Activated CD8-positive, alpha-beta T cell treated with anti-CD3 and anti-CD28 coated beads for 36 hours (primary cell): ENCODE results near the gene CACNG4. TPM values are rescaled to one million over a fixed set of nuclear protein-coding genes. Genes with fewer than 3 reads are reported as not detected.

Source experiments
- ATAC-seq: fragments of 200-7000 bp; cut with Tn5 transposase; one replicate; pipeline ENCODE4 v1.10.0; 2021; ENCODE audit warnings: mild to moderate bottlenecking, moderate library complexity
- CTCF ChIA-PET: fragments of 350-600 bp; sonication (Branson Sonifier 250); formaldehyde crosslinking; loops from one replicate; lab custom pipeline; 2021; ENCODE audit warnings: antibody characterized with exemption; lab: Charles Lee
- POLR2A ChIA-PET: fragments of 350-600 bp; sonication (Branson Sonifier 250); formaldehyde crosslinking; loops from one replicate; lab custom pipeline; 2021; ENCODE audit warnings: antibody characterized with exemption; lab: Charles Lee
- DNase-seq: peaks from one replicate; pipeline ENCODE4 v3.0.0-alpha.2; 2020
- H3K27ac Mint-ChIP-seq: one replicate; pipeline ENCODE4 v1.8.0; 2021; ENCODE audit warnings: mild to moderate bottlenecking, mixed read lengths
- H3K27me3 Mint-ChIP-seq: one replicate; pipeline ENCODE4 v1.8.0; 2021; ENCODE audit warnings: mixed read lengths
- H3K36me3 Mint-ChIP-seq: one replicate; pipeline ENCODE4 v1.8.0; 2021; ENCODE audit warnings: low read depth, mixed read lengths
- H3K4me1 Mint-ChIP-seq: one replicate; pipeline ENCODE4 v1.8.0; 2021; ENCODE audit warnings: low read depth, mixed read lengths
- H3K4me3 Mint-ChIP-seq: one replicate; pipeline ENCODE4 v1.8.0; 2021; ENCODE audit warnings: mild to moderate bottlenecking, moderate library complexity, mixed read lengths
- H3K9me3 Mint-ChIP-seq: one replicate; pipeline ENCODE4 v1.8.0; 2021; ENCODE audit warnings: mixed read lengths
- CTCF ChIP-seq: fragments of 200-600 bp; IDR thresholded peaks from one replicate; pipeline ENCODE4 v1.8.0; 2022; ENCODE audit warnings: antibody characterized with exemption, mild to moderate bottlenecking
- intact Hi-C: fragments of 100-400 bp; cut with micrococcal nuclease; formaldehyde crosslinking; loops from one replicate; pipeline ENCODE4 v1.10.0; 2022
- total RNA-seq, 2 experiments: library from RNA; stranded (reverse); gene quantifications; one replicate each; pipeline ENCODE4 v1.2.3, GENCODE V29; 2021

CACNG4 gene
- total RNA-seq, 2 experiments from 2014 or later: not detected

DNA sequence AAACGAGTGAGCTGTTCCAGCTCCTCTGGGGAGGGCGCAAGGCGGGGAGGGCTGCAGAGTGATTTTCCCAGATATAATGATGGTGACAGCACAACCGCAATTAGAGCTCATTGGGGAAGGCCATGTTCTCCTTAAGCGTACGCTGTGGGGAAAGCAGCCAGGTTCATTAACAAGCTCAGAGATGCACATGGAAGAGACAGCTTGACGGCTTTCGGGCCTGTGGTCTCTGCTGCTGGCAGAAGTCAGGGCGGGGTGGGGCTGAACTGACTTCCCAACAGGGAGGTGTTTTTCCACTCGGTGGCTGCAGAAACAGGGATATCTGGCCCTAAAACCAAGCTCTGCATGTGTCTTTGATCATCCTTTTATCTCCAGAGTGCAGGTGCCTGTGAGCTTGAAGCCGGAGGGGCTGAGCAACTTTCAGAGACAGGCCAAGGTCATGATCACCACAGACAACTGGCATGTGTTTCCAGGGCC, 55.8 kb downstream of the CACNG4 start:
- H3K27me3 Mint-ChIP-seq: no peaks in the 10 kb centered on the region
- ATAC-seq (no peak), DNase-seq (no peak)
- H3K4me1 Mint-ChIP-seq: no peaks in the 10 kb centered on the region
- POLR2A ChIA-PET: interaction anchor here (1.4 kb wide), 1 partner anchor 10 kb away, joined by 3 read pairs; no protein-coding TSS in a partner anchor
- intact Hi-C loops: no loop called here
- H3K4me3 Mint-ChIP-seq: no peak overlapping the region
- no peak for TF ChIP-seq CTCF
- H3K27ac Mint-ChIP-seq: no peak overlapping the region
- no peaks in the 10 kb centered on the region for H3K36me3 Mint-ChIP-seq
- H3K9me3 Mint-ChIP-seq: no peaks in the 10 kb centered on the region
- CTCF ChIA-PET: no interaction called here

DNA sequence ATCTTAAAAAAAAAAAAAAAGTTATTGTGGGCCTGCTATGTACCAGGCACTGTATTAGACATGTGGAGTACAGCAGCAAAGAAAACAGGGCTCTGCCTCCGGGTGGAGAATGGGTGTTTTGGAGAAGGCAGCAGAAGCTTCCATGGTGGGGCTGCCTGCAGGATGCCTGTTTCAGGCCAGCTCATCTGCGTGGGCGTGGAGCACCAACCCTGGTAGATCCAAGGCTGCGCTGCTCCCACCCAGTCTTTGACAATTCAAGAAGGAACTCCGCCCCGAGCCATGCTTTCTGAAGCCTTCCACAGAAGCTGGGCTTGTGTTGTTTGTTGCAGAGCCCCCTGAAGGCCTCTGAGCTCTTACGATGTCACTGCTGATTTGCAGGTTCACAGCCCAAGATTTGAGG, 56.7 kb downstream of the CACNG4 start:
- H3K36me3 Mint-ChIP-seq: no peaks in the 10 kb centered on the region
- no peaks in the 10 kb centered on the region for H3K4me1 Mint-ChIP-seq
- ChIA-PET CTCF (no interaction called here), POLR2A (interaction anchor here (1.4 kb wide), 1 partner anchor 10 kb away, joined by 3 read pairs; no protein-coding TSS in a partner anchor)
- no peaks in the 10 kb centered on the region for H3K9me3 Mint-ChIP-seq
- peak; percentile 22 for DNase-seq
- no peaks in the 10 kb centered on the region for H3K27me3 Mint-ChIP-seq
- no peak for TF ChIP-seq CTCF
- H3K27ac Mint-ChIP-seq: no peak overlapping the region
- ATAC-seq: no peak
- no peak overlapping the region for H3K4me3 Mint-ChIP-seq
- intact Hi-C loops: no loop called here

- TF ChIP-seq CTCF: no peak
- DNase-seq (no peak), ATAC-seq (no peak)
- ChIA-PET POLR2A (no interaction called here), CTCF (no interaction called here)
- no peak overlapping the region for H3K4me3 Mint-ChIP-seq
- no peak overlapping the region for H3K27ac Mint-ChIP-seq
- no peaks in the 10 kb centered on the region for H3K4me1 Mint-ChIP-seq
- no peaks in the 10 kb centered on the region for H3K36me3 Mint-ChIP-seq
- intact Hi-C loops: no loop called here
- no peaks in the 10 kb centered on the region for H3K27me3 Mint-ChIP-seq
- no peaks in the 10 kb centered on the region for H3K9me3 Mint-ChIP-seq
Measured at GRCh38 chr17:67021743-67022450, 57.4 kb downstream of the CACNG4 start.

DNA sequence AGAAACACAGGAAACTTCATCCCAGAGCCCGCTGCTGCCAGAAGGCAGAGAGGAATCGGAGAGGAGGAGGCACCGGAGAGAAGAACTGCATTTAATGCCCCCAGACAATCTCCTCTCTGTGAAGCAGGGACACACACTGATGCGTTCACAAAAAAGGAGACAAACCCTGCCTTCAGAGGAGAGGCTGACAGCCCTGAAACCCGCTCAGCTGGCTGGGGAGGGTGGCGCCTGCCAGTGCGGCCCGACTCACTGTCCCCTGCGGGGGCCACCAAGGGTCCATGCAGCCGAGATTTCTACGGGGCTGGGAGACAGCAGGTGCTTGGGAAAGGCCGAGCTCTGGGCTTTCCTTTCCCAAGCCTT, 57.9 kb downstream of the CACNG4 start:
- ChIA-PET CTCF (no interaction called here), POLR2A (no interaction called here)
- Mint-ChIP-seq H3K27me3 (no peaks in the 10 kb centered on the region), H3K9me3 (no peaks in the 10 kb centered on the region), H3K27ac (no peak overlapping the region), H3K36me3 (no peaks in the 10 kb centered on the region), H3K4me1 (no peaks in the 10 kb centered on the region), H3K4me3 (no peak overlapping the region)
- DNase-seq (no peak), ATAC-seq (no peak)
- no peak for TF ChIP-seq CTCF
- intact Hi-C loops: no loop called here

DNA sequence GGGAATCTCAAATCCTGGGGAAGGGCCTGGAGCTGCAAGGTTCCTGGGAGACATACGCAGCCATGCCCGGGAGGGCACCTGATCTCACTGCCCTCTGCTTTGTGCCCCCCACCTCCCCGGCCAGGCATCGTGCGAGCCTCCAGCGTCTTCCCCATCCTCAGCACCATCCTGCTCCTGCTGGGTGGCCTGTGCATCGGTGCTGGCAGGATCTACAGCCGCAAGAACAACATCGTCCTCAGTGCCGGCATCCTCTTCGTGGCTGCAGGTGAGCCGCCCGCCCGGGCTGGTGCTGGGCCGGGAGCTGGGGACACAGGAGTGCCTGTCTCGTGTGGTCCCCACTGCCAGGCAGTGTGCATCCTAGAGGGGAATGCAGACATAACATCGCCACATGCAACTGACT, 60.2 kb downstream of the CACNG4 start:
- Mint-ChIP-seq H3K36me3 (no peaks in the 10 kb centered on the region), H3K27me3 (no peaks in the 10 kb centered on the region), H3K4me3 (no peak overlapping the region), H3K4me1 (no peaks in the 10 kb centered on the region), H3K27ac (no peak overlapping the region), H3K9me3 (no peaks in the 10 kb centered on the region)
- DNase-seq (no peak), ATAC-seq (no peak)
- ChIA-PET POLR2A (no interaction called here), CTCF (no interaction called here)
- TF ChIP-seq CTCF: no peak
- intact Hi-C loops: no loop called here
